Measurements from ENCODE around the gene TRPM3.

Gene TRPM3

GRCh38 chr9:70532716-70533115, 588.7 kb downstream of the TRPM3 start:
- no peak overlapping the region for H3K4me3 ChIP-seq (ENCODE audit: low read depth, low read length)
- no peak for TF ChIP-seq CTCF (IDR thresholded peaks at IDR 0.05; ENCODE audit: low read depth, low read length)

GRCh38 chr9:70531311-70531710, 590.1 kb downstream of the TRPM3 start:
- no peak overlapping the region for H3K4me3 ChIP-seq (ENCODE audit: low read depth, low read length)
- no peak for TF ChIP-seq CTCF (IDR thresholded peaks at IDR 0.05; ENCODE audit: low read depth, low read length)

- no peak for TF ChIP-seq CTCF (IDR thresholded peaks at IDR 0.05; ENCODE audit: low read depth, low read length)
- no peak overlapping the region for H3K4me3 ChIP-seq (ENCODE audit: low read depth, low read length)
These were observed 590.7 kb downstream of the TRPM3 start for GRCh38 chr9:70530716-70531115.

- TF ChIP-seq CTCF (IDR thresholded peaks at IDR 0.05; ENCODE audit: low read depth, low read length) = no peak
- no peak overlapping the region for H3K4me3 ChIP-seq (ENCODE audit: low read depth, low read length)
These were observed 591.6 kb downstream of the TRPM3 start for GRCh38 chr9:70529833-70530232.

- TF ChIP-seq CTCF (IDR thresholded peaks at IDR 0.05; ENCODE audit: low read depth, low read length) = no peak
- H3K4me3 ChIP-seq (ENCODE audit: low read depth, low read length) = no peak overlapping the region
These were observed 592.0 kb downstream of the TRPM3 start for GRCh38 chr9:70529377-70529776.

- TF ChIP-seq CTCF (IDR thresholded peaks at IDR 0.05; ENCODE audit: low read depth, low read length) = no peak
These were observed 594.5 kb downstream of the TRPM3 start for GRCh38 chr9:70526902-70527301.

GRCh38 chr9:70525519-70525918, 595.9 kb downstream of the TRPM3 start:
- no peak for TF ChIP-seq CTCF (IDR thresholded peaks at IDR 0.05; ENCODE audit: low read depth, low read length)
- H3K4me3 ChIP-seq (ENCODE audit: low read depth, low read length) = no peak overlapping the region

More at GRCh38 chr9:70526902-70527301, 594.5 kb downstream of the TRPM3 start:
- H3K4me3 ChIP-seq (ENCODE audit: low read depth, low read length) = no peak overlapping the region

Measured in WI38 (cell line).